Measurements from ENCODE around the gene DYNC1H1.

DNA sequence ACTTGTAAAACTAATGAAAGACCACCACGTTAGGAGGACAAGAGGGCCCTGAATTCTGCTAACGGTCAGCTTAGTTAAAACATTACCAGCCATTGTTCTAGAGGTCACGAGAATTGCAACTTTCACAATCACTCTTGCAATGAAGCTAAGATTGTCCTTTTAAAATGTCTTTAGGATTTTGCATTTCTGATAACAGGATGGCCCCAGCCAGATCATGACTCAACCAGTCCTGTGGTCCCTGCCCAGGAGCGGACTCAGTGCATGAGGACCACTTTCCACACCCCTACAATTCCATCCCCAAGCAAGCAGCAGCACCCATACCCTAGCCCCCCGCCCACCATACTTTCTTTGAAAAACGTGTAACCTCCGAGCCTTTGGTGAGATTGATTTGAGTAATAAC lies 93.8 kb downstream of the DYNC1H1 start:
- TF ChIP-seq, protein P1, sequence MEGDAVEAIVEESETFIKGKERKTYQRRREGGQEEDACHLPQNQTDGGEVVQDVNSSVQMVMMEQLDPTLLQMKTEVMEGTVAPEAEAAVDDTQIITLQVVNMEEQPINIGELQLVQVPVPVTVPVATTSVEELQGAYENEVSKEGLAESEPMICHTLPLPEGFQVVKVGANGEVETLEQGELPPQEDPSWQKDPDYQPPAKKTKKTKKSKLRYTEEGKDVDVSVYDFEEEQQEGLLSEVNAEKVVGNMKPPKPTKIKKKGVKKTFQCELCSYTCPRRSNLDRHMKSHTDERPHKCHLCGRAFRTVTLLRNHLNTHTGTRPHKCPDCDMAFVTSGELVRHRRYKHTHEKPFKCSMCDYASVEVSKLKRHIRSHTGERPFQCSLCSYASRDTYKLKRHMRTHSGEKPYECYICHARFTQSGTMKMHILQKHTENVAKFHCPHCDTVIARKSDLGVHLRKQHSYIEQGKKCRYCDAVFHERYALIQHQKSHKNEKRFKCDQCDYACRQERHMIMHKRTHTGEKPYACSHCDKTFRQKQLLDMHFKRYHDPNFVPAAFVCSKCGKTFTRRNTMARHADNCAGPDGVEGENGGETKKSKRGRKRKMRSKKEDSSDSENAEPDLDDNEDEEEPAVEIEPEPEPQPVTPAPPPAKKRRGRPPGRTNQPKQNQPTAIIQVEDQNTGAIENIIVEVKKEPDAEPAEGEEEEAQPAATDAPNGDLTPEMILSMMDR (conservative IDR thresholded peaks at IDR 0.05; ENCODE audit: low read depth, low read length) = no peak
- no peak for TF ChIP-seq EZH2 (IDR thresholded peaks at IDR 0.05; ENCODE audit: low read length, unreplicated experiment)
